GM15510 (cell line): ENCODE measurements around the gene RPP25.

Experiments
- POLR2A ChIP-seq: IDR thresholded peaks from 3 replicates; pipeline ENCODE4 v1.6.1; 2011; ENCODE audit warnings: borderline replicate concordance; ENCODE audit not compliant: insufficient read length; ENCODE audit errors: extremely low read depth

RPP25 gene, protein sequence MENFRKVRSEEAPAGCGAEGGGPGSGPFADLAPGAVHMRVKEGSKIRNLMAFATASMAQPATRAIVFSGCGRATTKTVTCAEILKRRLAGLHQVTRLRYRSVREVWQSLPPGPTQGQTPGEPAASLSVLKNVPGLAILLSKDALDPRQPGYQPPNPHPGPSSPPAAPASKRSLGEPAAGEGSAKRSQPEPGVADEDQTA

DNA sequence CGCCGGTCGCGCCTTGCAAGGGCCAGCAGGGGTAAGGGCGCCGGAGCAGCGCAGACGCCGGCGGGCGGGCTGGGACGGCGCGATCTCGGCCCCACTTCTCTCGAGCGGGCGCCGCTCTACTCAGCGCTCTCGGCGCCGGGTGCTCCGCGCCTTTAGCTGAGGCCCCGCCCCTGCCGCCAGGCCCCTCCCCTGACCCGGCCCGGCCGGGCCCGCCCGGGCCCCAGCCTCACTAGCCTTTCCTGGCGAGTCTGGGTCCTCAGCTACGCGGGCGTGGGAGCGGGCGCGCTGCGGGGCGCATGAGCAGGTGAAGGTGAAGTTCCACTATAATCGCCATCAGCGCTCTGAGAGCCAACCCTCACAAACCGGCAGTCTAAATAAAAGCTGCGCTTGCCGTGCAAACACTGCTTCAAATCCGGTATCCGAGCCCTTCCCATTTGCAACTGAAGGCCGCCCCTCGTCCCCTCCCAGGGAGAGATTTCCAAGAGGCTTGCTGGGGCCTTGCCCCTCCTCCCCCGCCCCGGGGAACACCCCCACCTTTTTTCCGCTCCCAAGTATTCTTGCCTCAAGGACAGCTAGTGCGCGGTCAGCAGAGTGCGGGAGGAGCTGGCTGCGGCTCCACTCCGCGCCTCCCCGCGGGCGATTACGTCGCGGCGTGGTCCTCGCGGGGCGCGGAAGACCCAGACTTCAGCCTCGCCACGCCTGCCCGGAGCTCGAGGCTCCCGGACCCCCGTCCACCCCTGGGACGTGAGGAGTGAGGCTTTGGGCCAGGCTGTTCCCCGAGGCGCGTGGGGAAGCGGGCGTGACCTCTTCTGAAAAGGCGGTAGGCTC is at the start of gene RPP25:
Gene RPP25, minus strand, starts transcription at position 125 of the 828 bp plus-strand sequence. CDS start 189 bp downstream, outside the sequence.
- peak; percentile 77 for TF ChIP-seq POLR2A

DNA sequence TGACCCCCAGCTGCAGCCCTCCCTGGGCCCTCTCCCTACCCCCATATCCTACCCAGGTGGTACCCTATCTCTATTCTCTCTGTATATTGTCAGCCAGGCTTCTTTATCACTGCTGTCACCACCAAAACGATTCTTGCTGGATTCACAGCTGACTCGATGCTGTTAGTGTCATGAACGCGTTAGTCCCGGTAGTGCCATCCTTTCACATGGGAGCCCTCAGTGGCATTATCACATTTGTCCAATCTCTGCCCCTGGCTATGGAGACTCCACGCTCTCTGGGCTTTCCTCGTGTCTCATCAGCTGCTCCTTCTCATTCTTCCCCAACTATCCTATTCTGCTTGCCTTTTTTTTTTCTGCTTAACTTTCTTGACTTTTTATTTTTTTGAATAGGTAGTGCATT is 45.8 kb upstream of the RPP25 start:
- TF ChIP-seq POLR2A, result no peak

DNA sequence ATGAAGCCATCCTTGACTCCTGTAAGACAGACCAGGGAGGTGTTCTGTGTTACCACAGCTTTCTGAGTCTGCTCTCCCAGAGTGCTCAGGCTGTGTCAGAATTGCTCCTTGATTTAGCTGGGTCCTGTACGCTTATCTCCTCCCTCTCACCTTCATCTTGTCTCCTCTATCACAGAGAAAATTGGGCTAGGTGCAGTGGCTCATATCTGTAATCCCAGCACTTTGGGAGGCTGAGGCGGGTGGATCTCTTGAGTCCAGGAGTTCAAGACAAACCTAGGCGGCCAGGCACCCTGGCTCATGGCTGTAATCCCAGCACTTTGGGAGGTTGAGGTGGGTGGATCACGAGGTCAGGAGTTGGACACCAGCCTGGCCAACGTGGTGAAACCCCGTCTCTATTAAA is 44.7 kb upstream of the RPP25 start:
- TF ChIP-seq POLR2A, result no peak

DNA sequence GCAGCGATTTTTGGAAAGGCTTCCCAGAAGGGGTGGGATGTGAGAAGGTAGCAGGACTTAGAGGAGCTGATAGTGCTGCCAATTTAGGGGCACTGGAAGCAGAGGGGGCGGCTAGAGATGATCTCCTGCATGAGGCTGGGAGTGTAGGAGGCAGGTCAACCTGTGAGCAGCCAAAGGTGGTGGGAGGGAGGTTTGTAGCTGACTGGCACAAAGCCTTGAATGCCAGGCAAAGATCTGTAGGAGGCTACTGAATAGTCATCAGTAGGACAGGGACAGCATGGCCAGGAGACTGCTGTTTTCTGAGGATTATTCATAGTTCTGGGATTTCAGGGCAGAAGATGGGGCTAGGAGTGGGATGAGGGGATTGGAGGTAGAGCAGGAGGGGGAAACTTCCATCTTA is 41.0 kb upstream of the RPP25 start:
- TF ChIP-seq POLR2A, result no peak

DNA sequence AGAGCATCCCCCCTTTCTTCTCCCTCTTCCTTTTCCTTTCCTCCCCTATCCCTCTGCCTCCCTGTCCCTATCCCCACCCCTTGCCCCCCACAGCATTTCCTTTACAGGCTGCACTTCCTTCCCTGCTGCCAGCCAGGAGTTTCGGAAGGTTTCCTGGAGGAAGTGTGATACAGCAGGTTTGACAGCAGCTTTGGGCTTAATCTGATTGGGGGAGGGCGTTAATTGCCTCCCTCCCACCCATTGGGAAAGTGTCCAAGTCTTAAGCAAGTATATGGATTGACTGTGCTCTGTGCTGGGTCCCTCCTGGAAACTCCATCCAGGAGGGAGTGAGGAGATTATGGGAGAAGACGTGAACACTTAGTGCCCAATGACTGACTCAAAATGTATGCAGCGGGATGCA is 40.6 kb upstream of the RPP25 start:
- no peak for TF ChIP-seq POLR2A

DNA sequence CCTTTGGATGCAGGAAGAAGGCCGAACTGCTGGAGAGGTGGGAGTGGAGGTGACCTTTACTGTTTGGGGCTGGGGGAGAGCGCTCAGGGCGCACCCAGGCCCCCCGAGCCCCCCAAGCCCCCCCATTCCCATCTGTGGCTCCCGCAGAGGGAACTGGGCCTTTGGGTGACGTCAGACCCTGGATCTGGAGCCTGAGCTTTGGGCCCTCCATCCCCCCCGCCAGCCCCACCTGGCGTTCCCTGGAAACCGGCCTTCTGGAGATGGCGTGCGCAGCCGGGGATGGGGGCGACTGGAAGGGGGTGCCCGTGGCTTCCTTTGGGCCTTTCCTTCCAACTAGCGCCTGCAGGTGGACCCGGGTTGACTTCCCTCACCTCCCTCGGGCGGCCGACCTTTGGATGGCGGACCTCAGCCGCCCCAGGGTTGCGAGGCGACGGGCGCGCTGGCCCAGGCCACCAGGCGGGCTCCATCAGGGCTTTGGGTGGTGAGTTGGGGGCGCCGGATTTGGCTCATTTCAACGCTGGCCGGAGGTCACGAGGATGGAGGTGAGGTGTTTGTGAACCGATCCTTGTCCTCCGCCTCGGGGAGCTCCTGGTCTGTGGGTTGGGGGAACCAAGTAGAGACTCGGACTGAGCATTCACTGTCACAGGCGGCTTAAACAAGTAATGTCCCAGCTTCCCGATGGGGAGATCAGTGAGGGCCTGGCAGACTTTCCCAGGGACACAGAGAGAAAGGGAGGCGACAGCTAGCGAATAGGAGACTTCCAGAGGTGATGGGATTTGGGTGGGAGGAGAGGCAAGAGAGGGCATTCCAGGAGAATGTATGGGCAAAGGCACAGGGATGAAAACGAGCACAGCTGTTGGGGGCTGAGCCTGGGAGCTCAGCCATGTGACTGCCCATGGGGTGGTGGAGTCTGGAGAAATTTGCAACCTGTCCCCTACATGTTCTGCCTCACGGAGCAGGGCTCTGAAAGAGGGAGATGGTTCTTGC is 39.5 kb upstream of the RPP25 start:
- no peak for TF ChIP-seq POLR2A

DNA sequence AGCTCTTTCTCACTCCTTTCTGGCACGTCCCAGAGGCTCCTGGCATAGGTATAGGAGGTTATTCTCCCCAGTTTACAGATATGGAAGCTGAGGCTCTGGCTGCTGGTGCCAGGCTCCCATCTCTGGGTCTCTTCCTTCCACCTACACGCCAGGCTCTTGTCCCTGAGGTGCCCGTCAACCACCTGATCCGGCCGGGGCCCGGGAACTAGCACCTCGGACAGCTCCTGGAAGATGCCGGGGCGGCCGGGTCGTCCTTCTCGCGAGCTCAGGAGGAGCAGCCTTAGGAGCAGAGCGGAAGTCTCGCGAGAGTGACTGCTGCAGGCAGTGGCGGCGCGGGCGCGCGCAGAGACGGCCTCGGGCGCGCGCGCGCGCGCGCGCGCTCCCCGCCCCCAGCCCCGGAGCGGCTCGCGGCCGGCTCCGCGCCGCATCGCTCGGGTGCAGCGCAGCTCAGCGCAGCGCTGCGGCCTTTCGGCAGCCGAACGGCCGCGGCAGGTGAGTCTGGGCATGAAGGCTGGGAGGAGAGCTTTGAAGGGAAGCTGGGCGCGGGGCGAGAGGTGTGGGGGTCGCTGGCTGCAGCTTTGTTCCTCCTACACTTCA is 38.7 kb upstream of the RPP25 start, which contains the start of gene SCAMP5:
Gene SCAMP5, plus strand, starts transcription at position 382 of the 597 bp plus-strand sequence. CDS start 16,277 bp downstream, outside the sequence.
- TF ChIP-seq POLR2A, result peak; percentile 16

DNA sequence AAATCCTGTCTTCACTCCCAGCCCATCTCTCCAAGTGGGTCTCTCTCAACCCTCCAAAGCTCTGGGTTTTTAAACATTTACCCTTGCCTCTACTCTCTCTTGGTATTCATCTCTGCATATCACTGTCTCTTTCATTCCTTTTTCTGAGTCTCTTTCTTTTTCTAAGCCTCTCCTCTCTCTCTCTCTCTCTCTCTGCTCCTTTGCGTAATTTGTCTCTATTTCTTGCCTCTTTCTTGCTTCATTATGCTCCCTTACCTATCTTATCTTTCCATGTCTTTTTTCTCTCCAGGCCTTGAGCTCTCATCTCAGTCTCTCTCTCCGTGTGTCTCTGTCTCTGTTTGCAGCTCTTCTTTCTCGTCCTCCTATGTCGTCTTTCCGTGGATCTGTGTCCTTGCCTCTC is 38.1 kb upstream of the RPP25 start:
- TF ChIP-seq POLR2A, result no peak

DNA sequence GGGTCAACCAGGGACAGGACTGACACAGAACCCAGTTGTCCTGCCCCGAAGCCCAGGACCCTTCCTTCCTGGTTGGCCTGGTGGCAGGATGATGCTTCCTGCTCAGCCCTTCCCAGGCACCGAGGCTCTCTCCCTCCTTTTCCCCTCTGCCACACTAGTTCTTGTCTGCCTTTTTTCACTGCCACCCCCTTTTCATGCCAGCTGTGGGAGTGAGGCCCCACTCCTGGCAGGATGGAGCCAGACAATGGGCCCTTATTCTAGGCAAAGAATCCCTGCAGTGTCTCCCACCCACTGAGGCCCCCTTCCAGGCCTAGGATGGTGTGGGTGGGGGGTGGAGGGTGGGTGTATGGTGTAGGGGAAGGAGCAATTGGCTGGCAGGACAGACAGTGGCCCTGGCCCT is 37.7 kb upstream of the RPP25 start:
- no peak for TF ChIP-seq POLR2A

DNA sequence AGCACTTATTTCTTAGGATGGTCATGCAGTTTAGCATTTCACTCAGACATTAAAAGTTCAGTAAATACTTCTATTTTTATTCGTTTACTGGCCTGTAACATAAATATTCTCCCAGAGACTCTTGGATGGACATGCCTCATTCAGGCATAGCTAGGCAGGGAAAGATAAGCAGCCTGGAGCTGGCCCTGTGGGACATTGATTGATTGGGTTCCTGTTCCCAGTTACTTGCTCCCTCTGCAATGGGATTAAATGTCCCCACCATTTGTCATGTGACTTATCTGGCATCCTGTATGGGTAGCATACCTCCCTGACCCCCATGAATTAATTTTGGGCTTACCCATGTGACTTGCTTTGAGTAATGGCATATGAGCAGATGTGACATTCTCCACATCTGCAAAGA is 36.0 kb upstream of the RPP25 start:
- no peak for TF ChIP-seq POLR2A

DNA sequence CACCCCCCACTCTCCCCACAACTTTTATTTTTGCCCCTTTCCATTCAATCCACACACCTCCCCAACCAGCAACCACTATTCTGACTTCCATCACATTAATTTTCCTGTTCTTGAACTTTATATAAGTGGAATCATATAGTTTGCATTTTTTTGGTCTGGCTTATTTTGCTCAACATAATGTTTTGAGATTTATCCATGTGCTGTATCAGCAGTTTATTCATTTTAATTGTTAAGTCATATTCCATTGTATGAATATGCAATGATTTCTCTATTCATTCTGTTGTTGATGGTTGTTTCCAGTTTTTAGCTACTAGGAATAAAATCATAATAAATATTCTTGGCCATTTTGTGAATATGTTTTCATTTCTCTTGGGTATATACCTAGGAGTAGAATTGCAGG is 33.0 kb upstream of the RPP25 start:
- TF ChIP-seq POLR2A, result no peak

DNA sequence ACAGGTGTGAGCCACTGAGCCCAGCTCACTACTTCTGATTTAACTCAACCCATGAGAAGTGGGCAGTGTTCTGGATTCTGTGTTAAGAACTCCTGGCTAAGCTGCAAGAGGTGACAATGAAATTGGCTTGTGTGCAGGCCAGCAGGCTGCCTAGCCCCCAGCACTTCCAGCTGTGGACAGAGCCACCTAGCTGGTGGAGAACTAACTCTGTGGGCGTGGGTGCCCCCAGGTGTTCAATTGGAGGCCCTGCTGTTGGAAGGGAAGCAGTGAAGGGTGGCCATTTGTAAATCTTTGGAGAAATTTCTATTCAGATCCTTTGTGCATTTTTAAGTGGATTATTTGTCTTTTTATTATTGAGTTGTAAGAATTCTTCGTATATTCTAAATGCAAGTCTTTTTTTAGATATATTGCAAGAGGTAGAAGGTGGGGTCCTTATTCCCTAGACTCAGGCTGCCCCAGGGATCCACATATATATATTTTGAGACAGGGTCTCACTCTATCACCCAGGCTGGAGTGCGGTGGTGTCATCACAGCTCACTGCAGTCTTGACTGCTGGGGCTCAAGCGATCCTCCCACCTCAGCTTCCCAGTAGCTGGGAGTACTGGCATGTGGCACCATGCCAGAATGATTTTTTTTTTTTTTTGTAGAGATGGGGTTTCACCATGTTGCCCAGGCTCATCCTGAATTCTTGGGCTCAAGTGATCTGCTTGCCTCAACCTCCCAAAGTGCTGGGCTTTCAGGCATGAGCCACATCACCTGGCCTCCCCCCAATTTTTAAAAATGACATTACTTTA is 31.6 kb upstream of the RPP25 start:
- TF ChIP-seq POLR2A, result no peak

DNA sequence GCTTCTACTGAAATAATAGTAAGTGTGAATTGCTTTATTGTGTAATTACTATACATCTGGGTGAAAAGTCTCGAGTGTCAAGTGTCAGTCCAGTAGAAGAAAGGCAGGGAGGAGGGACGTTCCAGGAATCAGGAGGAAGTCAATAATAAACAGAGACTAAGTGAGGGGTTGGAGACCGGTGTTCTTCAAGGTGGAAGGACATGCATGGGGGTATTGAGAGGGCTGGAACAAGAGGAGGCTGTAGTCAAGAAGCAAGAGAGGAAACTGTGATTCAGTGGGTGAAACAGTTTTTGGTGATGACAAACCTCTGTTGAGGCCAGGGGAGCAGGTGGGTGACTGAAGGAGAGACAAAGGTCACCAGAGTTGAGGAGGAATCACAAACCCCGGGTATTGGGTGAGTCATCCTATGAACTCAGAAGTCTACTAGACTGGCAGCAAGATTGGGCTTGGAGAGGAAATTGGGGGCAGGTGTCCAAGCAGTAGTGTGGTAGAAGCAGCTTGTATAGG is 27.2 kb upstream of the RPP25 start:
- TF ChIP-seq POLR2A, result no peak
